SK-N-SH (cell line): ENCODE data around the gene MBNL2. TPM values are rescaled to one million over a fixed set of nuclear protein-coding genes. Genes with fewer than 3 reads are reported as not detected.

Experiments
- CTCF ChIA-PET: fragments of 300-600, 350-600 bp; formaldehyde crosslinking; extraction: SDS; loops from one replicate; lab custom pipeline; 2021; lab: Yijun Ruan, JAX
- POLR2A ChIA-PET: fragments of 350-600 bp; sonication (Branson Sonifier 250); formaldehyde crosslinking; extraction: SDS; loops from one replicate; lab custom pipeline; 2020; ENCODE audit warnings: antibody characterized with exemption, inconsistent platforms; lab: Yijun Ruan, JAX
- DNase-seq: peaks from one replicate; pipeline ENCODE4 v3.0.0; 2012
- H2AFZ ChIP-seq: fragments of 200-600 bp; sonication (generic); 2 replicates; pipeline ENCODE4 v1.8.1; 2016; ENCODE audit warnings: antibody characterized with exemption, mild to moderate bottlenecking, low read depth
- H3F3A ChIP-seq: fragments of 200-600 bp; sonication (generic); replicated peaks from 2 replicates; pipeline ENCODE3; 2016; ENCODE audit warnings: antibody characterized with exemption, mild to moderate bottlenecking; ENCODE audit not compliant: insufficient read depth
- H3K27ac ChIP-seq, 2 experiments: fragments of 200-500 bp in 1 of 2; fragments of 200-600 bp in 1 of 2; sonication (Bioruptor generic) in 1 of 2; sonication (generic), shearing (Covaris generic) in 1 of 2; 2 replicates each; pipeline versions ENCODE4 v1.5.1 to v1.6.1; 2014 to 2016; ENCODE audit warnings: low read depth in 2 of 2, inconsistent platforms in 1 of 2, low read length in 1 of 2, mild to moderate bottlenecking in 1 of 2, mixed read lengths in 1 of 2
- H3K27me3 ChIP-seq: fragments of 200-600 bp; sonication (generic), shearing (Covaris generic); 2 replicates; pipeline ENCODE4 v1.6.1; 2016; ENCODE audit warnings: mixed run types; ENCODE audit not compliant: insufficient read depth
- H3K36me3 ChIP-seq, 2 experiments: fragments of 200-500 bp in 1 of 2; fragments of 200-600 bp in 1 of 2; sonication (Bioruptor generic) in 1 of 2; sonication (generic) in 1 of 2; replicated peaks in 1 of 2; 2 replicates each; pipeline versions ENCODE3 to v1.5.1; 2014 to 2016; ENCODE audit warnings: low read length in 1 of 2, mild to moderate bottlenecking in 1 of 2; ENCODE audit not compliant: insufficient read depth in 2 of 2, control insufficient read depth in 1 of 2
- H3K4me1 ChIP-seq, 2 experiments: fragments of 200-500 bp in 1 of 2; fragments of 200-600 bp in 1 of 2; sonication (Bioruptor generic) in 1 of 2; sonication (generic), shearing (Covaris generic) in 1 of 2; 2 replicates each; pipeline versions ENCODE4 v1.5.1 to v1.6.1; 2014 to 2016; ENCODE audit warnings: low read depth in 1 of 2, low read length in 1 of 2, mixed run types in 1 of 2; ENCODE audit not compliant: insufficient read depth in 2 of 2, control insufficient read depth in 1 of 2
- H3K4me2 ChIP-seq: fragments of 200-600 bp; sonication (generic), shearing (Covaris generic); 2 replicates; pipeline ENCODE4 v1.6.1; 2017; ENCODE audit warnings: mixed run types
- H3K4me3 ChIP-seq, 2 experiments: fragments of 200-500 bp in 1 of 2; fragments of 200-600 bp in 1 of 2; sonication (Bioruptor generic) in 1 of 2; sonication (generic), shearing (Covaris generic) in 1 of 2; 2 replicates each; pipeline versions ENCODE4 v1.5.1 to v1.8.1; 2014 to 2016; ENCODE audit warnings: low read depth in 2 of 2, inconsistent platforms in 1 of 2, low read length in 1 of 2, mild to moderate bottlenecking in 1 of 2, mixed read lengths in 1 of 2, moderate library complexity in 1 of 2
- H3K79me2 ChIP-seq: fragments of 200-600 bp; sonication (generic); 2 replicates; pipeline ENCODE4 v1.8.1; 2017; ENCODE audit warnings: mild to moderate bottlenecking; ENCODE audit not compliant: insufficient read depth
- H3K9ac ChIP-seq: fragments of 200-600 bp; sonication (generic); 2 replicates; pipeline ENCODE4 v1.6.1; 2017; ENCODE audit warnings: mixed run types
- H3K9me2 ChIP-seq: fragments of 200-600 bp; sonication (generic); 2 replicates; pipeline ENCODE4 v1.6.1; 2017; ENCODE audit warnings: mixed run types
- H3K9me3 ChIP-seq: fragments of 200-600 bp; sonication (generic); 2 replicates; pipeline ENCODE4 v1.6.1; 2017; ENCODE audit warnings: mixed run types, mild to moderate bottlenecking, moderate library complexity
- H4K20me1 ChIP-seq: fragments of 200-600 bp; sonication (generic); 2 replicates; pipeline ENCODE4 v1.6.1; 2017; ENCODE audit warnings: mild to moderate bottlenecking, mixed run types; ENCODE audit not compliant: insufficient read depth
- ELF1 ChIP-seq: IDR thresholded peaks from 2 replicates; pipeline ENCODE4 v1.4.0; 2012
- EP300 ChIP-seq, 2 experiments: IDR thresholded peaks; 2 replicates each; pipeline versions ENCODE4 v1.4.0 to v1.6.1; 2012; ENCODE audit warnings: borderline replicate concordance in 1 of 2, low read depth in 1 of 2, low read length in 1 of 2
- GATA2 ChIP-seq: sonication (generic); formaldehyde crosslinking; IDR thresholded peaks from 2 replicates; pipeline ENCODE4 v1.5.0; 2020; ENCODE audit warnings: mild to moderate bottlenecking, missing genetic modification reagents
- IRF3 ChIP-seq: fragments of 150-350 bp; IDR thresholded peaks from 2 replicates; pipeline ENCODE4 v1.6.1; 2016; ENCODE audit warnings: mild to moderate bottlenecking, low read depth, low read length
- JUND ChIP-seq: IDR thresholded peaks from 2 replicates; pipeline ENCODE4 v1.4.0; 2012
- MEF2A ChIP-seq: IDR thresholded peaks from 2 replicates; pipeline ENCODE4 v1.4.0; 2012; ENCODE audit warnings: low read depth, borderline replicate concordance
- MXI1 ChIP-seq: IDR thresholded peaks from 2 replicates; pipeline ENCODE4 v1.6.1; 2012; ENCODE audit warnings: mild to moderate bottlenecking, low read depth, low read length, improper control_type of control experiment
- NFIC ChIP-seq: IDR thresholded peaks from 2 replicates; pipeline ENCODE4 v1.4.0; 2012; ENCODE audit warnings: borderline replicate concordance
- NRF1 ChIP-seq: IDR thresholded peaks from 2 replicates; pipeline ENCODE4 v1.6.1; 2012; ENCODE audit warnings: low read depth, mild to moderate bottlenecking, low read length
- RAD21 ChIP-seq: IDR thresholded peaks from 2 replicates; pipeline ENCODE4 v1.6.1; 2012; ENCODE audit warnings: mild to moderate bottlenecking, low read length
- RCOR1 ChIP-seq: fragments of 150-350 bp; IDR thresholded peaks from 2 replicates; pipeline ENCODE4 v1.6.1; 2017; ENCODE audit warnings: antibody characterized with exemption, low read length
- REST ChIP-seq: IDR thresholded peaks from 2 replicates; pipeline ENCODE4 v1.6.1; 2012; ENCODE audit warnings: mild to moderate bottlenecking, low read depth, low read length, moderate library complexity
- RFX5 ChIP-seq: IDR thresholded peaks from 2 replicates; pipeline ENCODE4 v1.6.1; 2012; ENCODE audit warnings: mild to moderate bottlenecking, improper control_type of control experiment, low read length
- RXRA ChIP-seq: IDR thresholded peaks from 2 replicates; pipeline ENCODE4 v1.4.0; 2012; ENCODE audit warnings: low read depth, mild to moderate bottlenecking, borderline replicate concordance
- SIN3A ChIP-seq: IDR thresholded peaks from 2 replicates; pipeline ENCODE4 v1.6.1; 2012; ENCODE audit warnings: low read depth, mild to moderate bottlenecking, low read length, moderate library complexity, borderline replicate concordance
- SMC3 ChIP-seq: IDR thresholded peaks from 2 replicates; pipeline ENCODE4 v1.6.1; 2012; ENCODE audit warnings: low read depth, low read length, improper control_type of control experiment
- TAF1 ChIP-seq: IDR thresholded peaks from 2 replicates; pipeline ENCODE4 v1.6.1; 2012; ENCODE audit warnings: low read depth, mild to moderate bottlenecking, low read length, moderate library complexity, borderline replicate concordance
- USF1 ChIP-seq: IDR thresholded peaks from 2 replicates; pipeline ENCODE4 v1.4.0; 2012; ENCODE audit warnings: low read depth, borderline replicate concordance
- USF2 ChIP-seq: fragments of 150-350 bp; IDR thresholded peaks from 2 replicates; pipeline ENCODE4 v1.6.1; 2017; ENCODE audit warnings: antibody characterized with exemption, low read length, low read depth, borderline replicate concordance
- YY1 ChIP-seq: IDR thresholded peaks from 2 replicates; pipeline ENCODE4 v1.4.0; 2012; ENCODE audit warnings: low read depth, mild to moderate bottlenecking
- WGBS: methylation state at CpG from one replicate; pipeline ENCODE4 v1.1.6; 2017; ENCODE audit warnings: low lambda C conversion rate; 5-methylcytosine and 5-hydroxymethylcytosine counted together
- polyA plus RNA-seq, 3 experiments: library from polyadenylated mRNA; depleted of rRNA; stranded (reverse); fragments of >200 nt; gene quantifications; 2 replicates each; pipeline ENCODE4 v1.2.3, GENCODE V29; 2012
- TF ChIP-seq, protein P1 (sequence below): IDR thresholded peaks from 2 replicates; pipeline ENCODE4; 2012

MBNL2 gene
- polyA plus RNA-seq, 1 of the 3 experiments (the other 2 are of a cell fraction) = 24.5 TPM

- Histone ChIP-seq H4K20me1 (no peaks in the 10 kb centered on the region), H3K4me2 (no peak overlapping the region), H3K9ac (no peak overlapping the region), H3K36me3 (no peaks in the 10 kb centered on the region), H3K79me2 (no peaks in the 10 kb centered on the region), H3K4me1 (peaks cover 0 to 14% of the 10 kb centered on the region in 2 experiments; a peak in 2 of 4 replicates), H3K4me3 (no peak overlapping the region), H3F3A (no peaks in the 10 kb centered on the region), H2AFZ (no peak overlapping the region), H3K9me2 (no peaks in the 10 kb centered on the region), H3K27me3 (no peaks in the 10 kb centered on the region), H3K27ac (no peak overlapping the region), H3K9me3 (no peaks in the 10 kb centered on the region)
- no peak for DNase-seq
- POLR2A ChIA-PET = no interaction called here
- CTCF ChIA-PET = interaction anchor here (1.3 kb wide), 1 partner anchor 79 kb away, joined by 4 read pairs; no protein-coding TSS in a partner anchor
- WGBS = 85% methylated on average over 6 of the region's 8 CpGs
- TF ChIP-seq EP300 (IDR thresholded peaks at IDR 0.05; ENCODE audit: borderline replicate concordance in 1 of 2, low read depth in 1 of 2, low read length in 1 of 2) (no peak), ELF1 (no peak)
Measured at GRCh38 chr13:97188207-97188606, 33.9 kb upstream of the MBNL2 start.

DNA sequence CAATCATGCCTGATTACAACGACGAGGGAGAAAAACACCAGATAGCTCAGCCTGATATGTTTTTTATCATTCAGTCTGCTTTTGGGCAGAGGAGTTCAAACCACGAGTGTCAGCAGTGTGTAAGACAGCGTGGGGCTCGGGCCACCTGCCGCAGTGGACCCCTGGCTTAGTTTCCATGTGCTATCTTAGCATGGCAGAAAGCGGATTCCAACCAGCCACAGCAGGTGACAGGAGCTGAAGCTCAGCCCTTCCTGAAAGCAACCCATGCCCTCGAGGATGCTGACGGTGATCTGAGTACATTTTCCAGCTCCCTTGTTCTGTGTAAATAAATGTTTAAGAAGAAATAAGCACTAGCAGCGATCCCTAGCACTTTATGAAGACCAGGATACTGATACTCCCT lies 32.2 kb upstream of the MBNL2 start:
- no peaks in the 10 kb centered on the region for H3F3A ChIP-seq
- no peak overlapping the region for H3K9ac ChIP-seq
- no peak overlapping the region for H3K4me2 ChIP-seq
- ChIA-PET POLR2A (no interaction called here), CTCF (no interaction called here)
- no peaks in the 10 kb centered on the region for H3K9me3 ChIP-seq
- no peak for TF ChIP-seq SIN3A
- no peak for TF ChIP-seq RXRA
- TF ChIP-seq MEF2A = no peak
- no peak for TF ChIP-seq IRF3
- TF ChIP-seq SMC3 = no peak
- no peak for TF ChIP-seq RFX5
- no peak for TF ChIP-seq JUND
- TF ChIP-seq YY1 = no peak
- TF ChIP-seq RAD21 = no peak
- TF ChIP-seq USF2 = no peak
- TF ChIP-seq MXI1 = no peak
- TF ChIP-seq, protein P1, sequence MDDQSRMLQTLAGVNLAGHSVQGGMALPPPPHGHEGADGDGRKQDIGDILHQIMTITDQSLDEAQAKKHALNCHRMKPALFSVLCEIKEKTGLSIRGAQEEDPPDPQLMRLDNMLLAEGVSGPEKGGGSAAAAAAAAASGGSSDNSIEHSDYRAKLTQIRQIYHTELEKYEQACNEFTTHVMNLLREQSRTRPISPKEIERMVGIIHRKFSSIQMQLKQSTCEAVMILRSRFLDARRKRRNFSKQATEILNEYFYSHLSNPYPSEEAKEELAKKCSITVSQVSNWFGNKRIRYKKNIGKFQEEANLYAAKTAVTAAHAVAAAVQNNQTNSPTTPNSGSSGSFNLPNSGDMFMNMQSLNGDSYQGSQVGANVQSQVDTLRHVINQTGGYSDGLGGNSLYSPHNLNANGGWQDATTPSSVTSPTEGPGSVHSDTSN = no peak
- no peak for TF ChIP-seq GATA2
- TF ChIP-seq RCOR1 = no peak
- TF ChIP-seq REST = no peak
- no peak for TF ChIP-seq TAF1
- no peak for TF ChIP-seq NRF1
- no peak for TF ChIP-seq USF1
- no peak for TF ChIP-seq NFIC
- TF ChIP-seq EP300 (IDR thresholded peaks at IDR 0.05; ENCODE audit: borderline replicate concordance in 1 of 2, low read depth in 1 of 2, low read length in 1 of 2) = no peak
- no peaks in the 10 kb centered on the region for H3K9me2 ChIP-seq
- H3K36me3 ChIP-seq = no peaks in the 10 kb centered on the region
- 86% methylated on average over 9 of the region's 10 CpGs for WGBS
- peaks cover 5 to 14% of the 10 kb centered on the region in 2 experiments; a peak in 3 of 4 replicates for H3K4me1 ChIP-seq
- H3K27me3 ChIP-seq = no peaks in the 10 kb centered on the region
- no peaks in the 10 kb centered on the region for H3K79me2 ChIP-seq
- no peak overlapping the region for H3K27ac ChIP-seq
- no peak for DNase-seq
- H4K20me1 ChIP-seq = no peaks in the 10 kb centered on the region
- no peak overlapping the region for H2AFZ ChIP-seq
- no peak overlapping the region for H3K4me3 ChIP-seq
